ENCODE data around the gene ZNF23. TPM values are rescaled to one million over a fixed set of nuclear protein-coding genes. Genes with fewer than 3 reads are reported as not detected.

Gene ZNF23
- total RNA-seq, 1 donor from 2014 or later, result 10.5 TPM

GRCh38 chr16:71409011-71409775, 52.9 kb downstream of the ZNF23 start:
- Mint-ChIP-seq H3K4me3 (ENCODE audit: unreplicated experiment) (no peak overlapping the region), H3K27me3 (ENCODE audit: unreplicated experiment) (peaks cover 14% of the 10 kb centered on the region), H3K9me3 (ENCODE audit: unreplicated experiment) (no peaks in the 10 kb centered on the region), H3K36me3 (ENCODE audit: unreplicated experiment) (no peaks in the 10 kb centered on the region), H3K4me1 (ENCODE audit: unreplicated experiment) (no peaks in the 10 kb centered on the region), H3K27ac (ENCODE audit: unreplicated experiment) (no peak overlapping the region)
- no peak for DNase-seq (ENCODE audit: extremely low spot score, unreplicated experiment)
- TF ChIP-seq CTCF (IDR thresholded peaks at IDR 0.05), result no peak

DNA sequence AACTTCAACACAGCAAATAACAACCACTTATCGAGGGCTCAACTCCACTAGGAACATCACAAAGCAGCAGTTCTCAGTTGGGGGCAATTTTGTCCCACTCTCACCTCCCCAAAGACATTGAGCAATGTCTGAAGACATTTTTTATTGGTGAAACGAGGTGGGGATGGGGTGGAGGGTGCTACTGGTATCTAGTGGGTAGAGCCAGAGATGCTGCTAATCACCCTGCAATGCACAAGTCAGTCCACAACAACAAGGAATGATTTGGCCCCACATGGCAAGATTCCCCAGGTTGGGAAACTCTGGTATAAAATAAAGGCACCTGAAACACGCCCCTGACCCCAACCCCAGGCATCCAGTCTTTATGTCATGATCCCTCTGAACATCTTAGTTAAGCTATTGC, 53.5 kb downstream of the ZNF23 start:
- TF ChIP-seq CTCF (IDR thresholded peaks at IDR 0.05), result no peak
- H3K4me1 Mint-ChIP-seq (ENCODE audit: unreplicated experiment), result no peaks in the 10 kb centered on the region

GRCh38 chr16:71407731-71408130, 54.3 kb downstream of the ZNF23 start:
- Mint-ChIP-seq H3K4me3 (ENCODE audit: unreplicated experiment) (no peak overlapping the region), H3K4me1 (ENCODE audit: unreplicated experiment) (no peaks in the 10 kb centered on the region), H3K27ac (ENCODE audit: unreplicated experiment) (no peak overlapping the region), H3K9me3 (ENCODE audit: unreplicated experiment) (no peaks in the 10 kb centered on the region), H3K36me3 (ENCODE audit: unreplicated experiment) (no peaks in the 10 kb centered on the region), H3K27me3 (ENCODE audit: unreplicated experiment) (peaks cover 16% of the 10 kb centered on the region)
- DNase-seq (ENCODE audit: extremely low spot score, unreplicated experiment), result no peak
- TF ChIP-seq CTCF (IDR thresholded peaks at IDR 0.05), result no peak

More for the DNA sequence above, 53.5 kb downstream of the ZNF23 start:
- DNase-seq (ENCODE audit: extremely low spot score, unreplicated experiment), result no peak
- Mint-ChIP-seq H3K9me3 (ENCODE audit: unreplicated experiment) (no peaks in the 10 kb centered on the region), H3K27me3 (ENCODE audit: unreplicated experiment) (peaks cover 14% of the 10 kb centered on the region), H3K4me3 (ENCODE audit: unreplicated experiment) (no peak overlapping the region), H3K36me3 (ENCODE audit: unreplicated experiment) (no peaks in the 10 kb centered on the region), H3K27ac (ENCODE audit: unreplicated experiment) (no peak overlapping the region)

- TF ChIP-seq CTCF (IDR thresholded peaks at IDR 0.05), result no peak
- Mint-ChIP-seq H3K4me3 (ENCODE audit: unreplicated experiment) (no peak overlapping the region), H3K27me3 (ENCODE audit: unreplicated experiment) (peaks cover 15% of the 10 kb centered on the region), H3K4me1 (ENCODE audit: unreplicated experiment) (no peaks in the 10 kb centered on the region), H3K27ac (ENCODE audit: unreplicated experiment) (no peak overlapping the region), H3K9me3 (ENCODE audit: unreplicated experiment) (no peaks in the 10 kb centered on the region), H3K36me3 (ENCODE audit: unreplicated experiment) (no peaks in the 10 kb centered on the region)
- DNase-seq (ENCODE audit: extremely low spot score, unreplicated experiment), result no peak
Observed at GRCh38 chr16:71406724-71407123, 55.3 kb downstream of the ZNF23 start.

GRCh38 chr16:71406316-71406715, 55.7 kb downstream of the ZNF23 start:
- no peak overlapping the region for H3K27ac Mint-ChIP-seq (ENCODE audit: unreplicated experiment)
- TF ChIP-seq CTCF (IDR thresholded peaks at IDR 0.05), result no peak
- no peaks in the 10 kb centered on the region for H3K9me3 Mint-ChIP-seq (ENCODE audit: unreplicated experiment)

More at GRCh38 chr16:71406316-71406715, 55.7 kb downstream of the ZNF23 start:
- Mint-ChIP-seq H3K36me3 (ENCODE audit: unreplicated experiment) (no peaks in the 10 kb centered on the region), H3K4me1 (ENCODE audit: unreplicated experiment) (no peaks in the 10 kb centered on the region), H3K4me3 (ENCODE audit: unreplicated experiment) (no peak overlapping the region), H3K27me3 (ENCODE audit: unreplicated experiment) (peaks cover 12% of the 10 kb centered on the region)
- DNase-seq (ENCODE audit: extremely low spot score, unreplicated experiment), result no peak
